HG03066 (cell line): ENCODE measurements around the gene IL20RA.
A peak's percentile ranks its signal among the peaks of the same experiment; 100 is the strongest.
"Not testable (repeated sequence)": the region's sequence is repeated elsewhere in the genome, so short reads cannot be mapped to it uniquely, and the experiment has no call there.

Experiments
- ATAC-seq: cut with Tn5 transposase; IDR thresholded peaks from one replicate; pipeline ENCODE4 v1.9.1; 2021; ENCODE audit warnings: low read depth; ENCODE audit not compliant: unreplicated experiment

Gene IL20RA, protein sequence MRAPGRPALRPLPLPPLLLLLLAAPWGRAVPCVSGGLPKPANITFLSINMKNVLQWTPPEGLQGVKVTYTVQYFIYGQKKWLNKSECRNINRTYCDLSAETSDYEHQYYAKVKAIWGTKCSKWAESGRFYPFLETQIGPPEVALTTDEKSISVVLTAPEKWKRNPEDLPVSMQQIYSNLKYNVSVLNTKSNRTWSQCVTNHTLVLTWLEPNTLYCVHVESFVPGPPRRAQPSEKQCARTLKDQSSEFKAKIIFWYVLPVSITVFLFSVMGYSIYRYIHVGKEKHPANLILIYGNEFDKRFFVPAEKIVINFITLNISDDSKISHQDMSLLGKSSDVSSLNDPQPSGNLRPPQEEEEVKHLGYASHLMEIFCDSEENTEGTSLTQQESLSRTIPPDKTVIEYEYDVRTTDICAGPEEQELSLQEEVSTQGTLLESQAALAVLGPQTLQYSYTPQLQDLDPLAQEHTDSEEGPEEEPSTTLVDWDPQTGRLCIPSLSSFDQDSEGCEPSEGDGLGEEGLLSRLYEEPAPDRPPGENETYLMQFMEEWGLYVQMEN

DNA sequence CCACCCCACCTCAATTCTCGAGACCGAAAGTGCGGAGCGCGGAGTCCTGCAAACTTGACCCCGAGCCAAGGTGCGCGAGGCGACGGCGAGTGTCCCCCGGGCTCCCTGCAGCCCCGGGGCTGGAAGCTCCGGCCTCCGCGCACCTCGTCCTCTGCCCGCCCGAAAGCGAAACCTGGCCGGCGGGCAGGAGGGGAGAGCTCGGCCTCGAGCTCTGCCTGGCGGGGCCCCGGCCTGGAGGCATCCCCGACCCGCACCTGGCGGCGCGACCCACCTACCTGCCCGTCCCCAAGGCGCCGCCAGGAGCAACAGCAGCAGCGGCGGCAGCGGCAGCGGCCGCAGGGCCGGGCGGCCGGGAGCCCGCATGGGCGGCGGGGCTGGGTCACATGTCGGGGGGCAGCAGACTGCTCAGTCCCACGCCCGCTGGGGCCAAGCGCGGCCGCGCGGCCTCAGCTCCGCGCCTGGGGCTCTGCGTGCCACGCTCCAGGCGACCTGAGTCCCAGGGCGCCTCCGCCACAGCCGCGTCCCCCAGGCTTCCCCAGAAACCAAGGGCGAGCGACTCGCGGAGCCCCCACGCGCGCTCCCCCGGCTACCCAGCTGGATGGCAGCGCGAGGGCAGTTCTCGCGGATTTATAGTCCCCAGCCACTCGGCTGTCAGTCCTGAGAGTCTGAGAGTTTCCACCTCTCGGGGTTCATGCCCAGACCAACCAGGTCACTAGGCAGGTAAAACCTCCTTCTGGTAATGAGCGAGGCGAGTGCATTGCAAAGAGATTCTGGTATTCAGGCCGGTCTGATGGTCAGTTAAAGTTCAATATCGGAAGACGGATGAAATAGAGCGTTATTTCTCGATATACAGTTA, at the start of gene IL20RA:
IL20RA (minus strand) TSS at position 600 of the 856 bp plus-strand sequence; CDS start at position 363, 237 bp downstream.
- no peak for ATAC-seq

DNA sequence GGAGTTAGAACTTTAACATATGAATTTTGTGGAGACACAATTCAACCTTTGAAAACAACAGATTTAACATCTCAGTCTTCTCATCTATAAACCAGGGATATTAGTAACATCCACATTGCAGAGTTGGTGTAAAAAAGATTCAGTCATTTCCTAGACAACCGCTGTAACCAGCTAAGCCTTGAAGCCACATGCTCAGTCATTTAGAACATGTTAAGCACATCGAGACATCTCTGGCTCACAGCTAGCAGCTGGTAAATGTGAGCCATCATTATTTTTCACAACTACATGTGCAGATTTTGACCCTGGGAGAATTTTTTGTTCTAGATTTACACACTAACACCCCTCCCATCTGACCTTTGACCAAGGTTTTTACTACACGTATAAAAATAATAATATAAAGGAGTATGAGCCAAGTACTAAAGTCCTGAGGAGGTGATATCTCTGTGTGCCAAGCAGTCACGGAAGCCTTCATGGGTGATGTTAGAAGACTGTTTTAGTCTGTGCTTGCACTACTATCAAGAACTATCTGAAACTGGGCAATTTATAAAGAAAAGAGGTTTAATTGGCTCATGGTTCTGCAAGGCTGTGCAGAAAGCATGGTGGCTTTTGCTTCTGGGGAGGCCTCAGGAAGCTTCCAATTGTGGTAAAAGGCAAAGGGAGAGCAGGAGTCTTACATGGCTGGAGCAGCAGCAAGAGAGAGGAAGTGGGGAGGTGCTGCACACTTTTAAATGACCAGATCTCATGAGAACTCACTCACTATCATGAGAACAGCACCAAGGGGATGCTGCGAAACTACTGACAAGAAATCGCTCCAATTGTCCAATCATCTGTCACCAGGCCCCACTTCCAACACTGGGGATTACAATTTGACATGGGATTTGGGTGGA, 48.7 kb upstream of the IL20RA start:
- no peak for ATAC-seq

DNA sequence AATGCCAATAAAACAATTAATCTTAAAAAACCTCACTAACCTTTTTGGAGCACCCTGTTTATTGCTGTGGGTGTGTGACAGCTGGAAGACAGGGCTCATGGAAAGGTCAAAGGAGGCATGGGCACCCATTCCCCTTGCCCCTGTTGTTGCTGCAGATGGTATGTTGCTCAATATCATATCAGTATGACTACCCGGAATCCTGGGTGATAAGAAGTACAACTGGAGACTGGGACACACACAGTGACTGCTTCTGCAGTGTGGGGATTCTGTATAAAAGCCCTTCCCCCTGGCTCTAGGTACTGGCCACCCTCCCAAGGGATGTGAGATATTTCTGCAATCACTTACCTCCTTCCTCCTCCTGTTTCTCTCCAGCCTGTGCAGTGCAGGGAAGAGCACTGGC, 47.3 kb upstream of the IL20RA start:
- no peak for ATAC-seq

DNA sequence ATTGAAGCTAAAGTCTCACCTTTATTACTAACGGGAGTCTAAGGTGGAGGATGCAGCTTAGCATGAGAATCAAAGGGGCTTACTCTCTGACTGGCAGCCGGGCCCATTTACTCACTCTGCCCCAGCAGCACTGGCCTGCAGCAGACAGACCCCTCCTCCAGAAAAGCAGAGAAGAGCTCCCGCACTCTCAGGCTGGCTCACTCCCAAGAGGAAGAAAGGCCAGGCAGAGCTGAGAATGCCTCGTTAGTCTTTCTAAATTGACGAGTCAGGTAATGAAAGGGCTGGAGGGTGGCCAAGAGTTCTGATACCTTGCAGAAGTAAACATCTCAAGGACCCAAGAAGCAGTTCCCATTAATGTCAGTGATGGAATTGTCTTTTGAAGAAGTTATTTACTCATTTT, 44.5 kb upstream of the IL20RA start:
- no peak for ATAC-seq

DNA sequence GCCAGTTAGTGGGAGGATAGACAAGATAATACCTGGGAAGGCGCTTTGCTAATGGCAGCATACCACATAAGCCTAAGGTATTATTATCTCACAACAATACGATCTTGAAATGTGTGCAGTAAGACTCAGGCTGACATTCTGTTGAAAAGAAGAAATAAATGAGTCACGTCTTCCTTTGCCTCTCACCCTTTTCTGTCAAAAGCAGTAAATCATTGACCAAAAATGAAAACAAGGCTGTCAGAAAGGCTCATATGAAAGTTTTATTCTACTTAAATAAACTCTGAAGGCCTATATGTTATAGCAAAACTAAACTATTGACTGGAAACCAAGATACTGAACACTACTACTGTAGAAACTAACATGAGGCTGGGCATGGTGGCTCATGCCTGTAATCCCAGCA, 43.1 kb upstream of the IL20RA start:
- no peak for ATAC-seq

DNA sequence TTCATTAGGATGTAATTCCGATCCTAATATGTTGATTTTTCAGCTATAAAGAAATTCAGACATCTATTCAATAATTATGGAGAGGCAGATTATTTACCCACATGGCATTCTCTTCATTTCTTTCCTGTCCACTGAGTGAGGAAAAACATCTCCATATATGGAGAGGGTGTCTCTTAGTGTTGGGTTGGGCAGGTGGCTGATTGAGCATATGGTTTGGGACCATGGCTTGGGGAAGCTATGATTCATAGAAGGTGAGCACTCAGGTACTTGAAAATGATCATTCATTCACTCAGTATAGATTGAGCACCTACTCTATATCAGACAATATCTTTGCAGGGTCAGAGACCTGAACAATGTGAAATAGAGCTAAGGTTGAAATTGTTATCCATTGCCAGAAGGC, 41.3 kb upstream of the IL20RA start:
- ATAC-seq, result no peak

DNA sequence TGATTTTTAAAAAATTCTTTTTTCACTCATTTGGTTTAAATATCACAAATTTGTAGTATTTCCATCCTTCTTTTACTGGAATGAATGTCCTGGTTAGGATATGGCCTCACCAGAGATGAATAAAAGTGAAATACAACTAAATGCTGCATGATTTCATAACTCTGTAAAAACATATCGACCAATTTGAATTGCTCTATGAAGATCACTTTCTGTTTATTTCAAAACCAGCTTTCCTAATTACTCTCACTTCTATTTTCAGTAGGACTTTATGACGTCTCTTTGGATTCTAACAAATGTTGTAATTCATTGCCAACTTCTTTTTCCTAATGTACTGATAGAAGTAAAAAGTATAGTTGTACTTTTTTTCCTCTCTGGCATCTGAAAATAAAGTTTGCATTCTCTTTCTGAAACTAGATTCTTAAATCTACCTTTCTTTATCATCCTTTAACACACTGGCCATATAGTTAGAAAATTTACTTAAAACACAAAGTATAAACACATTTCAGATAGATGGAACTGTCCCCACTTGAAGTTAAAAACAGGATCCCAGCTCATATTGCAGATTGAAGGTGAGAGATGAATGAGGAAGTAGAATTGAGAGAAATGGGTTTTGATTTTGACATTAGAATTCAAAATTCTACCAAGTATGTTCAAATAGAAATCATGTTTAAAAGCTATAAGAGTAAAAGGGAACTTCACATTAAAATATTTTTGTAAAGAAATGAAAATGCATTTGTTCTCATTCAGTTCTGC, 40.3 kb upstream of the IL20RA start:
- ATAC-seq, result no peak

DNA sequence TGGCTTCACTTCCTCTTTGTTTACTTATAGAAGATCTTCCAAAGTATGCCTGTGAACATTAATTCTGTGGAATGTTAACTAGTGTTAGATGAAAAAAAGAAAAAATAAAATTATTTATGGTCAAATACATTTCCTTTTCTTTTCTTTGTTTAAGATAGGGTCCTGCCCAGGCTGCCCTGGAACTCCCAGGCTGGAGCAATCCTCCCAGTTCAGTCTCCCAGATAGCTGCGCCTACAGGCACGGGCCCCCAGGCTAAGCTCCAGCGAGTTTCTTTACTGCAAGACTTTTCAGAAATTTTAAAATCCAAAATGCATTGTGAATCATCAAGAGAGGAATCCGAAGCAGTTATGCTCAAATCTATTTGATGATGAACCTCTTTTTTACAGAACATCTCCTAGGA, 39.3 kb upstream of the IL20RA start:
- no peak for ATAC-seq

DNA sequence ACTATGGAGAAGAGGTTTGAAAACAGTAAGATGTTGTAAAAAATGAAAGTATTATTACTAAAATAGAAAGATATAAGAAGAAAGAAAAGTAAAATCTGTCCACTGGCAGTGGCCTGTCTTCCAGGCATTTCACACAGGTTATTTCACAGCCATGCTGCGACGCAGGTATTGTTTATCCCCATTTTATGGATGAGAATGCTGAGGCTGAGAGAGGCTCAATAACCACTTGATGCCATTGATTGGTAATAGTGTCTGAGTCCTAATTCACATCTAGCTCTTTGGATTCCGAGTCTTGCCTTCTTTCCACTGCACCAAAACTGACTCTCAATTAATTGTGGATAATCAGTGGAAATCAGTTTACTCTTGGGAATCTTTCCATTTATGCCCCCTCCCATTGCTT, 37.2 kb upstream of the IL20RA start:
- ATAC-seq, result no peak

DNA sequence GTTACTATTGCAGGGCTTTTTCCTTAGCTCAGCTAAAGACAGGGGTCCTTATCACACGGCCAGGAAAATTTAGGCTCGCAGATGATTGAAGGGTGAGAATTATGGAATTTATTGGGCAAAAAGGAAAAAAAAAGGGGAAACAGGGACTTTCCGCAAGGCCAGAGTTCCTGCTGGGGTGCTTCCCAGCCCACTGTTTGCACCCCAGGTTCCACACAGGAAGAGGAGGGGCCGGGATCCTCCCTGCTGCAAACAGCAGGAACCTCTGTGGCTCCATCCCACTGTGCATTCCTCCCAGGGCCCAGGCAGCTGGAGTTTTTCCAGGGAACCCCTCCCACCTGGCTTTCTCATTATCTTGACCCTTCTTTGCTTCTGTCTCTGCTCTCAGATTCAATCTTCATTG, 35.9 kb upstream of the IL20RA start:
- ATAC-seq, result no peak

DNA sequence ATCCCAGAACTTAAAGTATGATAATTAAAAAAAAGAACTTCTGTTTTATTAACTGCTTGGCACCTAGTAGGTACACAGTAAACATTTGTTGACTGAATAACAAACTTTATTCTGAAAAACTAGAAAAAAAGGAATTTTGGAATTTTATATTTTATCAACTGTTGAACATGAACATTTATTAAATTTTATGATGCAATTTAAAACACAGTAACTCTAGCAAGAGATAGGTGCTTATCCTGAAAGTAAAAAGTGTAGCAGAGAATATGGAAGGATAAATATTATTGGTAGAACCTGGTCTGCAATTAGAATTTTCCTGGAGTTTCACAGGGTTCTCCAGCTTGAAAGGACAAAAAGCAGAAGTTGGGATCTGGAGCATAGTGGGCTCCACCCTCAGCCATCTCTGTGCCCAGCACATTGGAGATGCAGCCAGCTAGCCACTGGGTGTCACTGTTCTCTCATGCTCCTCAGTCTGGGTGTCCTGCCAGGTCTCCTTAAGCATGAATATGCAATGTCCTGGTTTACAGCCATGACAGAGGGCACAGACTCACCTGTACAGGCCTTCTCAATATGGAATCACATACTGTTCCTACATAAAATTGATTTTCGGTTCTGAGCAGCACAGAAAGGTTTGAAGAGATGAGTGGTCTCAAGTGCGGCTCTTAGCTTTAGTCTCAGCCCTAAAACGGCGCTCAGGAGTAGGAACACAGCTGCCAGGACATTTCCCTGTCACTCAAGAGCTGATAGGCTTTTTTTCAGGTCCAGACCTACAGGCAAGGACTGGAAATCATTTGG, 31.7 kb upstream of the IL20RA start:
- peak; percentile 99 for ATAC-seq

DNA sequence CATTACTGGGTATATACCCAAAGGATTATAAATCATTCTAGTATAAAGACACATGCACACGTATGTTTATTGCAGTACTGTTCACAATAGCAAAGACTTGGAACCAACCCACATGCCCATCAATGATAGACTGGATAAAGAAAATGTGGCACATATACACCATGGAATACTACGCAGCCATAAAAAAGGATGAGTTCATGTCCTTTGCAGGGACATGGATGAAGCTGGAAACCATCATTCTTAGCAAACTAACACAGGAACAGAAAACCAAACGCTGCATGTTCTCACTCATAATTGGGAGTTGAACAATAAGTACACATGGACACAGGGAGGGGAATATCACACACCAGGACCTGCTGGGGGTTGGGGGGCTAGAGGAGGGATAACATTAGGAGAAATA, 31.0 kb upstream of the IL20RA start:
- not testable (repeated sequence) for ATAC-seq

DNA sequence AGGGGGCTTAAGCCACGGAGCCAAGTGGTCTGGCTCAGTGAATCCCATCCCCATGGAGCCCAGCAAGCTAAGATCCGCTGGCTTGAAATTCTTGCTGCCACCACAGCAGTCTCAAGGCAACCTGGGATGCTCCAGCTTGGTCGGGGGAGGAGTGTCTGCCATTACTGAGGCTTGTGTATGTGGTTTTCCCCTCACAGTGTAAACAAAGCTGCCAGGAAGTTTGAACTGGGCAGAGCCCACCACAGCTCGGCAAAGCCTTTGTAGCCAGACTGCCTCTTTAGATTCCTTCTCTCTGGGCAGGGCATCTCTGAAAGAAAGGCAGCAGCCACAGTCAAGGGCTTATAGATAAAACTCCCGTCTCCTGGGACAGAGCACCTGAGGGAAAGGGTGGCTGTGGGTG, 25.5 kb upstream of the IL20RA start:
- ATAC-seq, result no peak

DNA sequence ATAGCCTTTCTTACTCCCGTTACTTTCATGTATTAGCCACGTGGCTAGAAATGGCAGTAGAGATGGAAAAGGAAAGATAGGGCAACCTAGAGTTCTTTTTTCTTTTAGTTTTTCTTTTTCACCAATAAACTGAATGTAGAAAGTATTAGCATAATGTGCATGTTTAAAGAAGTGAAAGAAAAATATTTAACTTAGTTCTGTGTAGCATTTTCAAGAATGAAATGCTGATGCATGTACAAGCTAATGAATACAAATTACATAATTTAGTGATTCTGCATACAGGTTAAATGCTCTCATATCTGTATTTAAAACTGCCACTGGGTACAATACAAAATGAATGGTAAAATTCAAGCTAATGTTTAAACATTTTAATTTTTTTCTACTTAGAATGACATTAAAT, 22.6 kb upstream of the IL20RA start:
- no peak for ATAC-seq

DNA sequence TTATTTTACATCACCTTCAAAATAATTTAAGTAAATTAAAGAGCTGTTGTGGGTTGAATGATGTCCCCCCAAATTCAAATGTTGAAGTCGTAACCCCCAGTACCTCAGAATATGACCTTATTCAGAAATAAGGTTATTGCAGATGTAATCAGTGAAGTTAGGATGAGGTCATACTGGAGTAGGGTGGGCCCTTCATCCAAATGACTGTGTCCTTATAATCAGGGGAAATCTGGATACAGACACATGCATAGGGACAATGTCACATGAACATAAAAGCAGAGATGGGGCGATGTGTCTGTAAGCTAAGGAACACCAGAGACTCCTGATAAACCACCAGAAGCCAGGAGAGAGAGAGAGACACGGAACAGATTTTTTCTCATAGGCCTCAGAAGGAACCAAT, 13.3 kb upstream of the IL20RA start:
- no peak for ATAC-seq

DNA sequence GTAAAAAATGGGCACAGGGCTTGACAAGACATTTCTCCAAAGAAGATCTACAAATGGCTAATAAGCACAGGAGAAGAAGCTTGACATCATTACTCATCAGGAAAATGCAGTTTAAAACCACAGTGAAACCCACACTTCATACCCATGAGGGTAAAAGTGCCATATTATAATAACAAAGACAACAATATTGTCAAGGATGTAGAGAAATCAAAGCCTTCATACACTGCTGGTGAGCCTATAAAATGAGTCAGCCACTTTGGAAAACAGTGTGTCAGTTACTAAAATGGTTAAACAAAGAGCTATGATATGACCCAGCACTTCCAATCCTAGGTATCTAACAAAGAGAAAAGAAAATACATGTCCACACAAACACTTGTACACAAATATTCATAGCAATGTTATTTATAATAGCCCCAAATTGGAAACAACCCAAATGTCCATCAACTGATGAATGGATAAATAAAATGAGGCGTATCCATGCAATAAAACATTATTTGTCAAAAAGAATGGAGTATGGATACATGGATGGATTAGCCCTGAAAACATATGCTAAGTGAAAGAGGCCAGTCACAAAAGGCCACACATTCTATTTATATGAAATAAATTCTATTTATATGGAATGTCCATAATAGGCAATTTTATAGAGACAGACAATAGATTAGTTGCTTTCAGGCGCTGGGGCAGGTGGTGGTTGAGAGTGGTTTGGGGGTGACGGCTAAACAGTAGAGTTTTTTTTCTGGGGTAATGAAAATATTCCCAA, 11.5 kb upstream of the IL20RA start:
- ATAC-seq, result no peak

DNA sequence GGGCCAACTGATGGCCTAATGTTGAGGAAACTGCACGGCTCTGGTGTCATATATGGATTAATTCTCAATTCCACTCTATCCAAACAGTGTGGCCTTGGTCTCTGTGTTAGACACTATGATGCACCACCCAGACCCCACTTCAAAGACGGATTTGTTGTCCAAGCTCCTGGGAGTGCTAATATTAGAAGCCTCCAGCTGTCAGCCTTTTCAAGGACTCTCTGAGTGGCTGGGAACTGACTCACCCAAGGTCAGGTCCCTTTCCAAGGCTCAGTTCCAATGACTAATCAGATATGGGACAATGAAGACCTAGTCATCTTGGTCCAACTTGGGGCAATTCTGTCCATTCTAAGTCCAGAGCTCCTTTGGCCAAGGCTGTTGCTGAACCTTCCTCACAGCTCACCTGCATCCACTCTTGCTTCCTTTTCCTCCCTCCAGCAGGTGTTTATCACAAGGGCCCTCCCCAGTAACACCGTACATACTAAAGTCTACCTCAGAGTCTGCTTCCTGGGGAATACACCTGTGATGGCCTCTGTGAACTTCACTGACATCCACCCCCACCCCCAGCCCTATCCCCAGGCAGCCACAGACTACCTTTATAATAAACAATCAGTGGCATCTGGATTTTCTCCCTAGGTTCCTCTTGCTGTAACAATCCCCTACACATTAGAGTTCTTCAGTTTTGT, 7.2 kb upstream of the IL20RA start:
- ATAC-seq, result no peak

DNA sequence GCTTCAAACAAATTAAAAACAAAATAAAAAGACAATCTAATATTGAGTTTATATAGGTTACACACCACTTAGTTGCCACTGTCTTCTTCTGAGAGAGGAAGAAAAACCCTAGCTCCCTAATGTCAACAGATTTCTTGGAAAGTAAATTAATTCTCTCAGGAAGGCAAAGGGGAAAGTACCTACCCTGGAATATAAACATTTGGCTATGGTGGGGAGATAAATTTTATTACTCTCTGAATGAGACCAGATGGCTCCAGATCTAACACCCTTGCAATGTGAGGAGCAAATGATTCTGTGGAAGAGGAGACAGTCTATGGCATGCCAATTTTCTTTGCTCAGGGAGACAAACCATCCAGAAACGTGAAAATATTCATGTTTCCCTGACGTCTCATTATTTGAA, 4.3 kb upstream of the IL20RA start:
- ATAC-seq, result no peak
